GM18511 (cell line): ENCODE measurements around the gene RBMS3.

Experiments used
- ATAC-seq: cut with Tn5 transposase; IDR thresholded peaks from one replicate; pipeline ENCODE4 v1.9.1; 2021; ENCODE audit warnings: mild to moderate bottlenecking, moderate library complexity; ENCODE audit not compliant: unreplicated experiment

The RBMS3 gene

GRCh38 chr3:29275309-29275708 is 5.6 kb upstream of the RBMS3 start:
- ATAC-seq: no peak

- no peak for ATAC-seq
These were observed 3.6 kb upstream of the RBMS3 start for GRCh38 chr3:29277249-29277648.

DNA sequence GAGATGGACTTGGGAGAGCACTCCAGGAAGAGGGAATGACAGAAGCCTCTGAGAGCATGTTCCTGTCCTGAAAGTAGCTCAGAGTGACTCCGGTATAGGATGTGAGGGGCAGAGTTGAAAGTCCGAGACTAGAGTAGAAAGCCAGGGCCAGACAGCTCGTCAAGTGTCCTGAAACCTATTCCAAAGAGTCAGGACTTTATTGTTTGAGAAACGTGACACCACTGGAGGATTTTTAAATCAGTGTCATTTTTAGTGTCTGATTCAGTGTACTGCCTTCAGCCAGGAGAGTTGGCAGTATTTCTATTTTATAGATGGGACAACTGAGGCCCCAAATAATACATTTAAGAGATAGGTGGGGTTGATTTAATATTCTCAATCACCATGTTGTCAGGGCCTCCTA is 1.6 kb upstream of the RBMS3 start:
- ATAC-seq: no peak

GRCh38 chr3:29279806-29280205 is 1.1 kb upstream of the RBMS3 start:
- no peak for ATAC-seq

GRCh38 chr3:29281094-29281343 is 148 bp downstream of the RBMS3 start:
- no peak for ATAC-seq

GRCh38 chr3:29281344-29282241 is 722 bp downstream of the RBMS3 start:
- peak; percentile 61 for ATAC-seq

GRCh38 chr3:29282427-29283230 is 1.8 kb downstream of the RBMS3 start:
- no peak for ATAC-seq

DNA sequence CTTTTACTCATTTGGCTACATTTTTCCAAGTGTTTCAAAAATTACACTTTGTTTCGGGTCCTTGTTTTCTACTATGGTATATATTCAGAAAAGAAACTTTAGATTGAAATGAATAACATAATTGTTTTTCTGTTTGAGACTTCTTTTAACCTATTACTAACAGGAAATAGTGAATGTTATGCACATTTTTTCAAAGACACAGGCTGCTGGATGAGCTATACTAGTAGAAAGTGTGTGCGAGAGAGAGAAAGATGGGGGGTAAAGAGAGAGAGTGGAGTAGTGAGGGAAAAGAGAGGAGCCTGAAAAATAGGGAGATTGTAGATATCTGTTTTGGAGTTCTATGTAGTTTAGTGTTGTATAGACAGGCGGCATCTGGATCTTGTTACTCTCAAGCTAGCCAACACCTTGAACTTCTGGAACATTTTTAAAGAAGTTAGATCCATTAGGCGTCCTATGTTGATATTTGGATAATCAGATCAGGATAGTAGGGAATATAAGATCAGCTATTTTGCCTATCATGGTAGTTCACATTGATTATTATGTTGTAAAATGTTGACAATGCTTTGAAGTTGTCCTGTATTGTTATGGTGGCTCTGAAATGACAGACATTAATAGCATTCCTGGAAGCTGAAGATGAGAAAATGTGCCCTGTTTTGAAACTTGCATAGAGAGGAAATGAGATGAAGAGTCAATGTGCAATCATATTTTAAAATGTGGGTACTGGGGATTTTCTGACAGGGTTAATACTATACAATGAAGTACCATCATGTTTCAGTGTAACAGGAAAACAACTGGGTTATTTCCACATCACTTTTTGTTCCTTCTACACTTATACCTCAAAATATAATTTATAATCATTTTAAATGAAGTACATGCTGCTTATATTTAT is 2.6 kb downstream of the RBMS3 start:
- ATAC-seq: no peak

GRCh38 chr3:29284497-29284896 is 3.6 kb downstream of the RBMS3 start:
- ATAC-seq: no peak

DNA sequence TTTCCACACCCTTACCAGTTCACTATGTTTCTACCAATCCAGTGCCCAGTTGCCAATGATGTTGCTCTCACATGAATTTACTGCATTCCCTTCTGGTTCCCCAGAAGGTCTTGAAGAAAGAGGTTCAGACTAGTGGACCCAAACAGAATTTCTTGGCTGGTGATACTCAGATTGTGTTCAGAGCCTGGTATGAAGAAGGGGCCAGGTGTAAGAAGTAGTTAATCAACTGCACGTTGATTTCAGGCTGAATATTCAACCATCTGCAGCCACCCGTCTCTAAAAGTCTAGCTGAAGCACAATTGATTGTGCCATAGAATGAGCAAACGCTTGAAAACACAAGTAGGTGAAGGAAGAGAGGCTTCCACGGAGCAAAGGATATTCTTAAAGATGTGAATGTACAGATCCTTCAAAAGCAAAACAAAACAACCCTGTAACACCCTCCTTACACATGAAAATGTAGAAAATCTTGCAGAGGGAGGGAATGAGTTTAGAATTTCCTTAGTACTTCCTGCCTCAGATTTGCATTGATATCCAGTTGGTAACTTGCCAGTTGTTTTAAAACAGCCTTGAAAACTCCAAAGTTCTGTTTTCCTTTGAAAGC is 4.7 kb downstream of the RBMS3 start:
- no peak for ATAC-seq

GRCh38 chr3:29286478-29287240 is 5.8 kb downstream of the RBMS3 start:
- no peak for ATAC-seq

GRCh38 chr3:29290596-29290995 is 9.7 kb downstream of the RBMS3 start:
- ATAC-seq: no peak

- no peak for ATAC-seq
These were observed 10.6 kb downstream of the RBMS3 start for GRCh38 chr3:29291260-29291981.

GRCh38 chr3:29291982-29292363 is 11.1 kb downstream of the RBMS3 start:
- ATAC-seq: no peak

GRCh38 chr3:29293421-29293820 is 12.6 kb downstream of the RBMS3 start:
- no peak for ATAC-seq

DNA sequence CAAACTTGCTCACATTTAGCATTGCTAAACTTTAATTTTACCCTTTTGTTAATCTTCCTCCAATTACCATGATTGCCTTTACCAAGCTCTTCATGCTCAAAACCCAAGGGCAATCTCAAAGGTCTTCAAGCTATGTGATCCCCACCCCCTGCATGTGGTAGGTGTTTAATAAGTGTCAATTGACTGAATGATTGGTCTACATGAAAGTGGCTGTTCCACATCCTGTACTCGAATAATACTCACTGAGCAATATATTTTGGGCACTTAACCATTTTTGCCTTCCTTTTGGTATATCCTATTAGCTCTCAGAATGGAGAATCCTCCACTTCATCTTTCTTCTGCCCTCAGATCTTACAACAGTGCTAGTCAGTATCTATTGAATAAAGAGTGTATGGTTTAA is 17.1 kb downstream of the RBMS3 start:
- ATAC-seq: no peak

GRCh38 chr3:29301332-29302019 is 20.6 kb downstream of the RBMS3 start:
- ATAC-seq: no peak

DNA sequence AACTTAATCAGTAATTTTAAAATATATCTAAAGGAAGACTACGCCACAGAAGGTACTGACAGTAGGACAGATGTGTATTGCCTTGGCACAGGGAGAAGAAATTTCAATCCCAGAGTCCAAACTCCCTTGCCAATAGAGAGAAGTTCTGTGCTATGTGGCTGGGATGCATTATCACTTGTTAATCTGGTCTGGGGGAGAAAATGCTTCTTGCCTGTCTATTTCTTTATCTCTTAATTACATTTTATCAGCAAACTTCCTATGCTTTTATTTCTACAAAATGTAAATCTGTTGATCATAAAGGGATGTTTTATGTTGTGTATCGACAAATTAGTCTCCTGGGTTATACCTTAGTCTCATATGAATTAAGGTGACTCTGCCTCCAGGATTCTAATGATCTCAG is 21.7 kb downstream of the RBMS3 start:
- no peak for ATAC-seq

DNA sequence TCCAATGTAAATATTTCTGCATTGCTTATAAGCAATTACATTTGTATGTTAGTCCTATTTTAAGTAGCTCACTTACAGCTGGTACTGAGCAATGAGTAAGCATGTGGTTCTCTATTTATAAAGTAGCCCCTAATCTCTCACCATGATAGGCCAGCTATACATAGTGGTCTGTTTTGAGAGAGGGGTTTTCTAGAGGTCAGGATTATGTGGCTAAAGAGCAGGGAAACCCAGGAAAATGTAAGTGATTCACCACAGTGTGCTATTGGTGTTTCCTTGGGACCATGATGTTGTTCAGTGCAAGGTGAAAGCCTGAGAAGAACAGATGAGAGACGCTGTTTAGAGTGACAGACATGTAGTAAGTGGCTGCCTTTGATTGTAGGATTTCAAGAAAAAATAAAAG is 26.4 kb downstream of the RBMS3 start:
- ATAC-seq: no peak
